GM21367 (cell line): Measurements from ENCODE around the gene UBE2J2.

Experiments used
- ATAC-seq: cut with Tn5 transposase; IDR thresholded peaks from one replicate; pipeline ENCODE4 v1.9.1; 2021; ENCODE audit not compliant: unreplicated experiment

Gene UBE2J2

DNA sequence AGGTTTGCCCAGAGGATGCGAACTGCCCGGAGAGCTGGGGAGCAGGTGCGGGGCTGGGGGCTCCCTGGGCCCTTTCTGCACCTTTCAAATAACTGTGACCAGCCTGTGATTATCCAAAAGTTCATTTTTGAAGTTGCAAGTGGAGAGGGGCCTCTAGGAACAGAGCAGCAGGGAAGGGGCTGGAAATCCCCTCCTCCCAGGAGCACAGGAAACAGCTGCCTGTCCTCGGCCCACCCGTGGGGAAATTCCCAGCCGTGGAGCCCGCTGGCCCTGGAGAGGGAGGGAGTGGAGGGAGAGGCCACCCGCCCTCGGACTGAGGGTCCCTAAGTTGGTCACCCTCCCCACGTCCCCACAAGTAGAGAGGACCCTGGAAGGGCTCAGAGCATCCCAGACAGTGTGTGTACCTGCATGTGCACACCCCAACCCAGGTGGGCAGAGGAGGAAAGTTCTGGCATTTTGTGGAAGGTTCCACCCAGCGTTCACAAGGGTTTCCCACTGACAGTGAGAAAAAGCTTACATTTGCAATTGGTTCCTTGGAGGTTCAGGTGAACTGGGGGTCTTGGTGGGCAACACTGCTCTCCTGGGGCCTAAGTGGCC lies 58.5 kb downstream of the UBE2J2 start:
- ATAC-seq = no peak

DNA sequence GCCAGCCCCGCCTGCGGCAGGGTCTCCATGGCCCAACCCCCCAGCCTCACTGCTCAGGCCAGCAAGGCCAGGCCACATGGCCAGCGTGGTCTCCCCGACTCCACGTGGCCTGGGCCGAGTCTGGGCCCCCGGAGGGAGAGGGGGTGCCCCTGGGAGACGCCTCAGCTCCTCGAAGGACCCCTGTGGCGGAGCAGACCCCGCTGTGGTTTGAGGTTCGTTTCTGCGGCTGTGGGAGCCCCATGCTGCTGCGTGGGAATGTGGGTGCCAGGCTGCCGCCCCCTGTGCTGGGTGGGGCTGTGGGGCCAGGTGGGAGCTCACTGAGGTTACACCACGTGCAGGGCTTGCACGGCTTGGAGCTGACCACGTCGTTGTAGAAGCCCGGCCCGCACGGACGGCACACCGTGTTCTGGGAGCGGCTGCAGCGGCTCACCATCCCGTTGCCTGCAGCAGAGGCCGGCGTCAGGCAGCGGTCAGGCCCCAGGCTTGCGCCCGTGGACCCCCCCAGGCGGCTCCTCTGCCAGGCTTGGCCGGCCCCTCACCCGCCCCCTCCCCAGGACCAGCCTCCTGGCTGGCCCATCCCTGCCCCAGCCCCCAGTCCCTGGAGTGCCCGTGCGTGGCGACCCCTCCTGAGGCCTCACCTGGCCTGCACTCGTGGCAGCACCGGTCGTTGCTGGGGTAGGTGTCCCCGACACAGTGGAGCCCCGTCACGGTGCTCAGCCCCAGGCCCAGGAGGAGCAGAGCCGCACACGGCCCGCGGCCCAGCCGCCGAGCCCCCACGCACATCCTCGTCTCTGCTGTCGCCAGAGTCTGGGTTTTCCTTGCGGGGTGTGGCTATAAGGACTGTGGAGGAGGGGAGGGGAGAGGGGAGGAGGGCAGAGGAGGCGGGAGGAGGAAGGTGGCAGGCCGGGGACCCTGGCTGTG lies 60.0 kb downstream of the UBE2J2 start, which contains the start of gene TNFRSF4:
TSS of gene TNFRSF4 (minus strand) at position 809 of the 921 bp plus-strand sequence. CDS start at position 783, 26 bp downstream.
- no peak for ATAC-seq

DNA sequence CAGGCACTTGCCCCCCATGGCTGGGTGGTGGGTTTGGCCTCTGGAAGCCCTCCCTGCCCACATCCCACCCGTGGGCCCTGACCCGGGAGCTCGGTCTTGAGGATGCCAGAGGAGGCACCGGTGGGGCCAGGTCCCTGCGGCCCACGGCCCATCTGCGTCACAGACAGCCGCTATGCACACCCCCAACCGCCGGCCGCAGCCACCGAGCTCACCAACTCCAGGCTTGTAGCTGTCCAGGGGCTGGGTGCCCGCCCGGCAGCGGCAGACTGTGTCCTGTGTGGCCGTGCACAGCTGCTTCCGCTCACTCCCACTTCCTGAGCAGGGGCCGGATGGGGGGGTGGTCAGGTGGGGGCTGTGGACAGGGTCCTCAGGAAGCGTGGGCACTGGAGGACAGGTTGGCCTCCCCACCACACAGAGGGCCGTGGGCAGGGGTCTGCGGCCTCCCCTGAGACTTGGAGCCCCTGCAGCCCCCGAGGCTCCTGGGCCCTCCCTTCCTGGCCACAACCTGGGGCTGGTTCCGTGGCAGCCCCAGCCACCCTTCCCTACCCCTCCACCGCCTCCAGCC lies 60.8 kb downstream of the UBE2J2 start:
- ATAC-seq = no peak

GRCh38 chr1:1211541-1212441 lies 61.9 kb downstream of the UBE2J2 start:
- ATAC-seq = no peak

- no peak for ATAC-seq
These were observed 62.7 kb downstream of the UBE2J2 start for GRCh38 chr1:1210726-1211540.

DNA sequence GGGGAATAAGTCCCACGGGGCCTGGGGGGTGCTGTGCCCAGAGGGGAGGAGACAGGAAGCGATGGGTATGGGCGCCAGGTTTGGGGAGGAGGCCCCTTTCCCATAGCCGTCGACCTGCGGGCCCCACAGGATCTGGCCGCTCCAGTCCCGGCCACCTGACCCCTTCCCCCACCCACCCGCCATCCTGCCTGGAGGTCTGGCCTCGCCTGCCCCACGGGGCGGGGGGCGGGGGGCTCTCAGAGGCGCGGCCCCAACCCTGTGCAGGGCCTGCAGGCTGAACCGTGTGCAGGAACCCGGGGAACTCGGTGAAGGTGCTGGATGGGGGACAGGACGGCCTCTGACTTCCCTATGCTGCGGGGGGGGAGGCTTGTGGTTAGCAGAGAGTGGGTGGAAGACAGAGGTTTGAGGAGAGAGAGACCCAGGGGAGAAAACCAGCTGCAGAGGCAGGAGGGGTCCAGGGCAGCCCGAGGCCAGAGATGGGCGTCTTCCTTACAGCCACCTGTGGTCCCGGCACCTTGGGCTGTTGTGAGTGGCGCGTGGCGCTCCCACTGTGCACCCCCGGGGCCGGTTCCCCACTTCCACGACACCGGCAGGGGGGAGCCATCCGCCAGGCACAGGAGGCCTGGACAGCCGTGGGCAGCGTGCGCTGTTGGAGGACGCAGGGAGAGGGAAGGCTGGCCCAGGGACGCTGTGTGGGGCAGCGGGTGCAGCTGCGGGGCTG lies 64.8 kb downstream of the UBE2J2 start:
- ATAC-seq = no peak

GRCh38 chr1:1207571-1207892 lies 66.1 kb downstream of the UBE2J2 start:
- no peak for ATAC-seq

GRCh38 chr1:1206966-1207531 lies 66.6 kb downstream of the UBE2J2 start:
- no peak for ATAC-seq

- ATAC-seq = no peak
These were observed 67.2 kb downstream of the UBE2J2 start, which contains the start of gene TNFRSF18 for GRCh38 chr1:1206376-1206965. Gene TNFRSF18, minus strand, starts transcription at chr1:1206592. Its CDS starts 21 bp downstream, at chr1:1206571.

- no peak for ATAC-seq
These were observed 67.8 kb downstream of the UBE2J2 start for GRCh38 chr1:1205769-1206375.

DNA sequence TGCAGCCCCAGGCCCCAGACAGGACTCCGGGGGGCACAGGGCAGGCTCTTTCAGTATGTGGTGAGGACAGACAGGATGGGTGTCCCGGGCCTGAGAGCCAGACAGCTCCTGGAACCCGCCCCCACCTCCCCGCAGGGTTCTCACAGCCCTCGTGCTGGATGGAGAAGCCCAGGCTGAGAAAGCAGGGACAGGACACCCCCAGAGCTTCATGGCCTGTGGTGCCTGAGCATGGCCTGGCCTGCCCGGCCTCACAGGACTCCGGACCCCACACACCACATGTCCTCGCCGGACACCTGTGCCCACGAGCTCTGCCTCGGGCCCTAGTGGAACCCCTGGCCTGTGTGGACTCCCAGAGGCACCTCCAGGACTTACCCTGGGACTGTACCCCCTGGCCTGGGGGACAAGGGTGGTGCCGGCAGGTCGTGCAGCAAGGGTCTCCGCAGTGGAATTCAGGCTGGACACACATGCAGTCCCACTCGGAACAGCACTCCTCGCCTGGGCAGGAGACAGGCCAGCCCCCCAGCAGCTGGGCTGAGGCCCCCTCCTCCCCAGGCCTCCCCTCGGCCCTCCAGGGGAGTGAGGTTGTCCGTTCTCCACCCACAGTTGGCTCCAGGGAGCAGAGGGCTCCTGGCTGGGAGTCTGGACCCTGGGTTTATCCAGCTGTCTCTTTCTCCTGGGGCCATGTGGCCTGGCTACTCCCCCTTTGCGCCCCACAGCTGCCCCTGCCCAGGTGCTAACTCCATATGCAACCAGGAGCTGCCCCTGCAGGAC lies 68.5 kb downstream of the UBE2J2 start:
- no peak for ATAC-seq

DNA sequence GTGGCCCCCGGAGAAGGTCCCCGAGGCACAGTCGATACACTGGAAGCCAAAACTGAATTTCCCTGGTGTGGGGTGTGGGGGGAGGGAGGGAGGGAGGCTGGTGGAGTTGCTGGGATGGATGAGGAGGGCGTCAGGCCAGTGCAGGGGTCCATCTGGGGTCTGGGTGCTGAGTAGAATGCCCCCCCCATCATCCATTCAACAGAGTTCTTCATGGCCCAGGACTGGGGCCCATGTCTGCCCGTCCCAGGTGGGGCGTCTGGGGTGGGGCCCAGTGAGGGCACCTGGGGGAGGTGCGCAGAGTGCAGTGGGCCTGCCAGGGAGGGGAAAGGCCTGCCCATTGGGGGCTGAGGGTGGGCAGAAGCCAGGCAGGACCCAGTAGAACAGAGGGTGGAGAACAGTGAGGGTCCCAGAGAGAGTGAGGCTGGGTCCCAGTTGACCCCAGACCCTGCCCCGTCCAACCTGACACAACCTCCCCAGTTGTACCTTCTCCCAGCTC lies 69.2 kb downstream of the UBE2J2 start:
- ATAC-seq = no peak
